NCI-H748 treated with DMSO at 0.1 percent for 48 hours (cell line): Measurements from ENCODE around the gene IZUMO4.
"Not testable (repeated sequence)": the region's sequence is repeated elsewhere in the genome, so short reads cannot be mapped to it uniquely, and the experiment has no call there.

ENCODE experiments used
- DNase-seq: peaks from one replicate; lab custom pipeline; 2025; lab: John Stamatoyannopoulos, UW

The IZUMO4 gene

GRCh38 chr19:2123682-2124387 lies 27.1 kb downstream of the IZUMO4 start:
- no peak for DNase-seq

DNA sequence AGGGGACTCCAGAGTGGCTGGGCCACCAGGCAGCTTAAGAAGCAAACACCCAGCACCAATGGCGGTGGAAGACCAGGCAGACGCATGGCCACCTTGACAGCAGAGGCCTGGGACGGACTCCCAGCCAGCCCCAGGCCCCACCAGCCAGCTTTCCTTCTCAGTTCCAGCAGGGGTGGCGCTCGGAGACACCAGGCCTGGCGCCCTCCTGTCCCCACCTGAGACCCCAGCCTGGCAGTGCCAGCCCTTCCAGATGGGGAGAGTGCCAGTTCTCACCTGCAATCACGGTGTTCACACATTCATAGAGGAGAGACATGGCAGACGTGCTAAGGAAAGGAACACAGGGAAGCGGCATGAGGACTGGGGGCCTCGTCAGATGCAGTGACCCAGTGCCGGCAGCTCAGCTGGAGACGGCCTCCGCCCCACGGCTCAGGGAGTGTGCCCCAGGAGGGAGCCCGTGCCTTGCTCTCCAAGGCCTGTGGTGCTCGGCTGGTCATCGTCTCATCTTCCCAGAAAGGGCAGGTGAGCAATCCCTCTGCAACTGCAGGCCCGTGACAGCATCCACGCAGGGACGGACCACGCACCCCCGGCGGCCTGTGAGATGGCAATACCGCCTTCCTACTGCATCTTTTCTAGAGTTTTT lies 30.3 kb downstream of the IZUMO4 start:
- no peak for DNase-seq

DNA sequence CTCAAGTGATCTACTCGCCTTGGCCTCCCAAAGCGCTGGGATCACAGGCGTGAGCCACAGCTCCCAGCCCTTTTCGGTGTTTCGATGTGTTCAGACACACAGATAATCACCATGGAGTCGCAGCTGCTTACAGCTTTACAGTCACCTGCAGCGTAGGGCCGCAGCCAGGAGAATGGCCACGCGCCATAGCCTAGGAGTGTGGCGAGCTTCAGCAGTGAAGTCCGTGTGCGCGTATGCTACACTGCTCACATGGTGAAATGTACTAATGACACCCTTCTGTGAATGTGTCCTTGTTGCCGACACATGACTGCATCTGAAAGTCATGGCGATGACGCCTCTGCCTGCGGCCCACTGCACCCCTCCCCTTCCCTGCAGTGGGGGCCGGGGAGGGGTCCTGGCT lies 31.0 kb downstream of the IZUMO4 start:
- no peak for DNase-seq

GRCh38 chr19:2128252-2128651 lies 31.5 kb downstream of the IZUMO4 start:
- not testable (repeated sequence) for DNase-seq

DNA sequence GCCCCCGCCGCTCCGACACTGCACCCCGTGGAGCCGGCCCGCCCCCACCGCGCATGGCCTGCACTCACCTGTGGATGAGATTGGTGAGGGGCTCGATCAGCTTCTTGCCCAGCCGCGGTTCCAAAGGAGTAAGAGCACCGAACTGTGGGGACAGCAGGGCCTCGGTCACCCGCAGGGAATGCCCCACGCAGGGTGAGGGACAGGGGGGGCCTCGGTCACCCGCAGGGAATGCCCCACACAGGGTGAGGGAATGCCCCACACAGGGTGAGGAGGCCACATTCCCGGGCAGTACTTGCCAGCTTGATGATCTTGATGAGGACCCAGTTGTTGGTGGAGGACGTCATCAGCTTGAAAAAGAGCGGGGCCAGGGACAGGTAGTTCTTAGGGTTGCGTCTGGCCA lies 32.3 kb downstream of the IZUMO4 start:
- DNase-seq: no peak

DNA sequence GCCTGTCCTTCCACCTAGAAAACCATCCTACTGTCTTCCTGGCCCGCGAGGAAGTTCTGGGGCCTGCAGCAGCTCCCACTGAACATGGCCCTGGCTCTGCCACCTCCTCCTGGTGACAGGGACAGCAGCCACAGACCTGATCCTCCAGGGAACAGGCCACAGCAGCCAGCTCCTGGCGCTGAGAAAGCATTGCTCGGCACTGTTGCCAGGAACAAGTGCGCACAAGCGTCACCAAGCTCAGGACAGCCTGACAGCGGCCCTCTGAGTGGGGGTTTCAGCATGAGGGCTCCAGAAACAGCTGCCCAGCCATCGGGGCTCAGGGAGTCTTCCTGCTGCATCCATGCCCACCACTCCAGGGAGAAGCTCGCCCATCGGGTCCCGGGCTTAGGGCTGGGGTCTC lies 32.8 kb downstream of the IZUMO4 start:
- no peak for DNase-seq

DNA sequence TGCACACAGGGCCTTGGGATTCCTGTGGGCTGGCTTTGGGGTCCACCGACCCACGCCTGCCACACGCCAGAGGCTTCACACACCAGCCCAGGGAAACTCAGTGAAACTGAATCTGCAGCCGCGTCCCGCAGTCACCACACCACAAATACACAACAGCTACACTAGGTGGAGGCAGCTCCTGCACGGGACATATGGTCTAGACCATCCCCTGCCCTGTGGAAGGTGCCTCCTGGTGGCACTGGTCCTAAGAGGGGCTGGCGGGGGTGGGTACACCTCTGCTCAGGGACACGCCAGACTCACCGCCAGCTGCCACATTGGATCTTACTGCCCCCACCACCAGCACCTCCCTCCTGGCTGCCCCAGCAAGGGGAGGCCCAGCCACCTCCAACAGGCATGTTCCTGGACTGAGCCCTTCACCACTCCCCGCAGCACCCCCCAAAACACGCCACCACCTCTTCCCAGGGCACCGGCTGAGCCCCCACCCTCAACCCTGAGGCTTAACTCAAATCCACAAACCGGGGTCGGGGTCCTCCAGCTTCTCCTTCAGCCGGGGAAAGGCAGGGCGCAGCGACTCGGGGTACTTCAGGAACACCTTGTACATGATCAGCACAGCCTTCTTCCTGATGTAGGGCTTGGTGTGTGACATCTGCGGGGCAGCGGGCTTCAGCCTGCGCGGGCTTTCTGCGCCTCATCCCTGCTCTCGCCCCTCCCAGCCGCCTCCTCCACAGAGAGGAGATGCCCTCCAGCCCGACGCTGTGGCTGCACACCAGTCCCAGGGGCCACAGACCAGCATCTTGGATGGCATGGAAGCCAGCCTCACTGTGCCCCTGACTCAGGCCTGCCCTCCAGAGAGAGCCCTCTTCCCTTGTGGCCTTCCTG lies 33.4 kb downstream of the IZUMO4 start:
- DNase-seq: no peak

DNA sequence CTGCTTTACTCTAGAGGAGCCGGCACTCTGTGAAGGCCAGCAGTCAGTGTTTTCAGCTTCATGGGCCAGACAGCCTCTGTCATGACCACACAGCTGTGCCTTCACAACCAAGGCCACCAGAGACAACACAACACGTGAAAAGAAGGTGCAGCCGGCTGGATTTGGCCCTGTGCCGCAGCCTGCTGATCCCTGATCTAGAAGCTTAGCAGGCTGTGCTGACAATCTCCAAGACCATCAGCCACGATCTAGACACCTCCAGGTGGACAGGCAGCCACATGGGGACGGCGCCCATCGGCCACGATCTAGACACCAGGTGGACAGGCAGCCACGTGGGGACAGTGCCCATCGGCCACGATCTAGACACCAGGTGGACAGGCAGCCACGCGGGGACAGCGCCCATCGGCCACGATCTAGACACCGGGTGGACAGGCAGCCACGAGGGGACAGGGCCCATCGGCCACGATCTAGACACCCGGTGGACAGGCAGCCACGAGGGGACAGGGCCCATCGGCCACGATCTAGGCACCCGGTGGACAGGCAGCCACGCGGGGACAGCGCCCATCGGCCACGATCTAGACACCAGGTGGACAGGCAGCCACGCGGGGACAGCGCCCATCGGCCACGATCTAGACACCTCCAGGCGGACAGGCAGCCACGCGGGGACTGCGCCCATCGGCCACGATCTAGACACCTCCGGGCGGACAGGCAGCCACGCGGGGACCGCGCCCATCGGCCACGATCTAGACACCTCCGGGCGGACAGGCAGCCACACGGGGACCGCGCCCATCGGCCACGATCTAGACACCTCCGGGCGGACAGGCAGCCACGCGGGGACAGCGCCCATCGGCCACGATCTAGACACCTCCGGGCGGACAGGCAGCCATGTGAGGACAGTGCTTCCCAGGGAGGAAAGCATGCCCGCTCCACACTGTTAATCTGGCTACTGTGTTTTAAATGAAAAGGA lies 34.6 kb downstream of the IZUMO4 start:
- DNase-seq: not testable (repeated sequence)

DNA sequence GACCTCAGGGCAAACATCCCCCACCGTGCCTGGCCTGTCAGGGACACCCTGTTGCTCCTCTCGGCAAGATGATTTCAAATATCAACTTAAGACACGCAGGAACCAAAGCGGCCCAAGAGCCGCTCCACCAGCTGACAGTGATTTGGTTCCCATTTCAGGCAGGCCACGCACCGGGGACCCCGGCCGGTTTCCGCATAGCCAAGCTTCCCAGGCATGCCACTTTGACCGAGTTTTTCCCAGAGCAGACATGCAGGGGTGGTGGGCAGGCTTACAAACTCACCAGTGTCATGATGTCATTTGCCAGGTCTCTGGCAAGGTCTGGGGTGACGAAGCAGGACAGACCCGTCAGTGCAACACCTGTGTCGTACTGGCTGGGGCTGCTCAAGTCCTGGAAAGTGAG lies 35.5 kb downstream of the IZUMO4 start:
- no peak for DNase-seq

DNA sequence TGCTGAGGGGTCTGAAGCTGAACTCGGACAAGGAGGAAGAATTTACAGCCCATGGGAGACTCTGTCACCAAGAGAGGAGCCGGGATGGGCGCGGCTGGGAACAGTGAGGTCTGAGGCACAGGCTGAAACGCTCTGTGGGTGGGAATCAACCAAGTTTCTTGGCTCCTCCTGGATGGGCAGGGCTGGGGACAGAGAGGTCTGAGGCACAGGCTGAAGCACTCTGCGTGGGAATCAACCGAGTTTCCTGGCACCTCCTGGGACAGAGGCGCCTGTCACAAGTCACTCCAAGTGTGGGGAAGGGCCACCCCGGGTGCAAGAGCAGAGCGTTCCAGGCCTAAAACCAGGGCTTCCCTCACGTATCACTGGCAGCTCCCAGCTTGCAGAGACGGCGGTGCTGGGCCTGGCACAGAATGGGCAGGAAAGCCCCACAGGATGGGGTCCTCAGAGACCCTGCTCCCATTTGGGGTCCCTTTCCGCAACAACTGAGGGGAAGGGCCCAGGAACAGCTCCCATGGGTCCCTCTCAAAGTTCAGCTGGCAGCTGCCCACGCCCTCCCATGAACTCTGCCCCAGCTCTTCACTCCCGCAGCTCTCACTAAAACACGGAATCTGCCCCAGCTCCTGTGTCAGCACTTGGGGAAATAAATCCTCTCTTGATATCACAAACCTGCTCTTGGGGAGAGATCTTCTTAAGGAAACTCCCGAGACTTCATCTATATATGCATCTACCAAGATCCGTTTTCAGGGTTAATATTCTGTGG lies 36.2 kb downstream of the IZUMO4 start:
- DNase-seq: no peak

DNA sequence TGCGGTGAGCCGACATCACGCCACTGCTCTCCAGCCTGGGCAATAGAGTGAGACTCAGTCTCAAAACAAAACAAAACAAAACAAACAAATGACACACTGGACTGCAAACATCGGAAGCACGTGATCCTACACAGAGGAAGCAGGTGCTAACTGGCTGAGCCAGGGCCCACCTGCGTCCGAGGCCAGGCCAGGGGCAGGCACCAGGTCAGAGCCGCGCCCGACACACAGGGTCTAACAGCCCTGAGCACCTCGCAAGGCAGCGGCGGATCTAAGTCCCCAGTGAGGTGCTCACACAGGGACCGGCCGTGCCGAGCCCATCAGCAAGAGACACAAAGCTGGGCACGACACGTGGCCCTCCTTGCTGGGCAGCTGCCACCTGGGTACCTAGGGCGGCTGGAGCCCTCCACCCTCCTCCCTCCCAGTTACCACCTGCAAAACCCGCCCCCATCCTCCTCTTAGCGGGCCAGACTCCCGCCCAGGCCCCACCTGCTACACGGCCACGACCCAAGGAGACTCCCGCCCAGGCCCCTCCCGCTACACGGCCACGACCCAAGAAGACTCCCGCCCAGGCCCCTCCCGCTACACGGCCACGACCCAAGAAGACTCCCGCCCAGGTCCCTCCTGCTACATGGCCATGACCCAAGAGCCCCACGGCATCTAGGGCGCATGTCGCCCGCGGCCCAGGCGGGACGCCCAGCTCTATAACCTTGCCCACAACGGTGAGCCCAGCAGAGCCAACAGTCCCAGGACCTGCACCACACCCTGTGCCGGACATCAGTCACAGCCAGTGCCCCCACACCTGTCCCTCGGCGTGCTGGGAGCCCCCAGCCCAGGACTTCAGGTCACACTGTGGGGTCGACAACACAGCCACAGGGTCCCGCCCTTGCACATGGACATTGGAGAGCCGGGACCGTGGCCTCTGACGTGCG lies 39.0 kb downstream of the IZUMO4 start:
- DNase-seq: no peak

DNA sequence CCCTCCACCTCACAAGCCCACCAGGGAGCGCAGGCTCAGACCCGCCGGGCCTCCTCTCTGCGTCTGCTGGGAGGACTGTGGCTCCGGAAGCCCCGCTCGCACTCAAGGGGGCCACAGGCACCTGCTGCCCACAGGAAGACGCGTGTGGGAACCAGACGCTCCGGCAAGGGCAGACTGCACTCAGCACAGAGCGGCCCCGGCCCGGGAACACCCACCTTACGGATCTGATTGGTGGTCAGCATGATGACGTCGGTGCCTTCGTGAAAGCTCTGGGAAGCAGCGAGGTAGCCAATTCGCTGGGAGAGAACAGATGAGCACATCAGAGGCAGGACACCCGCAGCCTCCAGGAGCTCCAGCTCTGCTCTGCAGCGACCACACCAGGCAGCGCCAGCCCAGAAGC lies 40.1 kb downstream of the IZUMO4 start:
- DNase-seq: no peak

DNA sequence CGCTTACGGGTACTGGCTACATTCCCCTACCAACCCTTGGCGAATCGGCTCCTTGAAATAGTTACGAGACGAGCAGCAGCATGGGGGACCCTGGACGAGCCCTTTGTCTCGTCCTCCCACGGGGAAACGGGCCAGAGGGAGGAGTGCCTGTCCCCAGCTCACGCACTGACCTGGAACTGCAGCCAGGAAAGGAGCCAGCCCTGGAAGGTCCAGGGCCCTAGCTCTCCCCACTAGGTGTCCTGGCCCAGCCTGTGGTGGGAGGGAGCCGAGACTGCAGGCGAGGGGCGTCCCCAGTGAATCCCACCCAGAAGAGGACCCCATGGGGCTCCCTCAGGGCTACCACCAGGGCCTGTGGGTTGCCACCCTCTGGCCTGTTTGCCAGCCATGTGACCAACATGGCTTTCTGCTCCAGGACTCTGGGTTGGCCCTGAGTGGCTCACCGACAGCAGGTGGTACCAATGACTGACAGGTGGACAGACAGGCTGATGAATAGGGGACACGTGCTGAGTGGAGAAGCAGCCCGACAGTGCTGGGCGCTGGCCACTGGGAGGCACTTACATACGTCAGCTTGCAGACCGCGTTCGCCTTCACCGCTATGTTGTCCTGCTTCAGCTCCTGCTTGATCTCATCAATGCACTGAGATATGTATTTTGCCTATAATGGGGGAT lies 41.5 kb downstream of the IZUMO4 start:
- DNase-seq: no peak

GRCh38 chr19:2139385-2140137 lies 42.8 kb downstream of the IZUMO4 start:
- no peak for DNase-seq

GRCh38 chr19:2140138-2140569 lies 43.4 kb downstream of the IZUMO4 start:
- no peak for DNase-seq

- no peak for DNase-seq
These were observed 45.6 kb downstream of the IZUMO4 start for GRCh38 chr19:2142173-2142829.

- DNase-seq: no peak
These were observed 47.5 kb downstream of the IZUMO4 start for GRCh38 chr19:2144190-2144589.

DNA sequence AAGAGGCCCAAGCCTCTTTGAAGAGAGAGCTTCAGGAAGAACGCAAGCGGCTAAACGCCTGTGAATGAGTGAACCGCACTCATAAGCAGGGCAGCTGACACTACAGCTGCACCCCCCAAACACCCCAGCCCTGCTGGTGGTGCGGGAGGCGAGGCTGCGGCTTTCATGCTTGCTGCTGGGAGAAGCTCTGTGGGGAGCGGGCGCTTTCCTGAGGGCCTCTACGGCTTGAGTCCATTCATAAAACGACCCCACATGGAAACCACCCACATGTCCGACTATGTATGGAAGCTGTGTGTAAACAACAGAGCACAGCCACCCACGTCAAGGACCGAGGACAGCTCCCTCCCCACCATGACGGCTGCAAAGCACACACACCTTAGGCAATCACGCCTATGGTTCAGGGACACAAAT lies 49.1 kb downstream of the IZUMO4 start:
- DNase-seq: no peak
